Measurements from ENCODE around the gene SERHL2. TPM values are rescaled to one million over a fixed set of nuclear protein-coding genes. Genes with fewer than 3 reads are reported as not detected.
"Not testable (repeated sequence)": the region's sequence is repeated elsewhere in the genome, so short reads cannot be mapped to it uniquely, and the experiment has no call there.

The SERHL2 gene
- total RNA-seq, 2 experiments from 2014 or later, result 0.78 to 2.1 TPM

- no peaks in the 10 kb centered on the region for H3K27me3 Mint-ChIP-seq
- ChIA-PET POLR2A (no interaction called here), CTCF (interaction anchor here (0.6 to 1.8 kb wide), 2 partner anchors 14 to 43 kb away, joined by 4 to 6 read pairs; no protein-coding TSS in a partner anchor)
- peak overlapping the region; percentile 55 for H3K27ac Mint-ChIP-seq
- DNase-seq (no peak), ATAC-seq (no peak)
- H3K36me3 Mint-ChIP-seq (ENCODE audit: low read depth), result peaks cover 43% of the 10 kb centered on the region
- intact Hi-C loops (cut with DNase I, micrococcal nuclease), result loop anchor here in 1 of 2 experiments (10.0 kb wide), 2 partner anchors 1165 to 1325 kb away; partner anchors contain the start of genes RANGAP1 and TOB2
- H3K4me1 Mint-ChIP-seq, result peaks cover 67% of the 10 kb centered on the region
- no peak overlapping the region for H3K4me3 Mint-ChIP-seq
- no peaks in the 10 kb centered on the region for H3K9me3 Mint-ChIP-seq (ENCODE audit: low read depth)
Observed at GRCh38 chr22:42610186-42610585, 56.4 kb downstream of the SERHL2 start.

DNA sequence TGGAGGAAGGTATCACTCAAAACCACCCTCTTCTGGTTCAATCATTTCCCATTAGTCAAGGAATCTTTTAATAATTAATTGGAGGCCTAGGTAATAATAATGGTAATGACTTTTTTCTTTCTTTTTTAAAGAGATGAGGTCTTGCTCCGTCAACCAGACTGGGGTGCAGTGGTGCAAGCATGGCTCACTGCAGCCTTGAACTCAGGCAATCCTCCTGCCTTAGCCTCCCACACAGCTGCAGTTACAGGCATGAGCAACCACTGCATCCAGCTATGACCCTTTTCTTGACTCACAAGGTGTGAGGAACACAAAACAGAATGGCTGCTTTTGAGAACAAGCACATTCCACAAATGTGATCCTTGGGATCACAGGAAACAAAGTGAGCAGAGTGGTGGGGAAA, 57.3 kb downstream of the SERHL2 start:
- intact Hi-C loops (cut with DNase I, micrococcal nuclease), result loop anchor here in 1 of 2 experiments (10.0 kb wide), 2 partner anchors 1166 to 1326 kb away; partner anchors contain the start of genes RANGAP1 and TOB2
- ChIA-PET CTCF (interaction anchor here (1.3 to 1.8 kb wide), 2 partner anchors 14 to 15 kb away, joined by 5 to 6 read pairs; no protein-coding TSS in a partner anchor), POLR2A (interaction anchor here (0.6 kb wide), 1 partner anchor 210 kb away, joined by 3 read pairs; no protein-coding TSS in a partner anchor)
- Mint-ChIP-seq H3K36me3 (ENCODE audit: low read depth) (peaks cover 38% of the 10 kb centered on the region), H3K9me3 (ENCODE audit: low read depth) (no peaks in the 10 kb centered on the region), H3K4me1 (peaks cover 69% of the 10 kb centered on the region), H3K4me3 (no peak overlapping the region), H3K27ac (peak overlapping the region; percentile 78), H3K27me3 (no peaks in the 10 kb centered on the region)
- DNase-seq (peak; percentile 47), ATAC-seq (no peak)

DNA sequence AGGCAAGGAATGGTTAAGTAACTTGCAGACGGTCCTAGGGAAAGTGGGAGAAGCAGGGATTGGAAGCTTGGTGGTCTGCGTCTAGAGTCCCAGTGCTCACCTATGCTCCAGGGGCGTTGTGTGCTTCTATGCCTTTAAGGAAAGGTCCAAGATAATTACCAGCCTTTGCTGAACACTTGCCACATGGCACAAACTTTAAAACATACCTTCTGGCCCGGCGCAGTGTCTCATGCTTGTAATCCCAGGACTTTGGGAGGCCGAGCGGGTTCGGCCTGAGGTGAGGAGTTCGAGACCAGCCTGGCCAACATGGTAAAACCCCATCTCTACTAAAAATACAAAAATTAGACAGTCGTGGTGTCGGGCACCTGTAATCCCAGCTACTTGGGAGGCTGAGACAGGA, 58.6 kb downstream of the SERHL2 start:
- ChIA-PET POLR2A (no interaction called here), CTCF (no interaction called here)
- peaks cover 36% of the 10 kb centered on the region for H3K36me3 Mint-ChIP-seq (ENCODE audit: low read depth)
- H3K4me1 Mint-ChIP-seq, result peaks cover 63% of the 10 kb centered on the region
- H3K27me3 Mint-ChIP-seq, result no peaks in the 10 kb centered on the region
- H3K27ac Mint-ChIP-seq, result peak overlapping the region; percentile 99
- intact Hi-C loops (cut with DNase I, micrococcal nuclease), result loop anchor here in 1 of 2 experiments (10.0 kb wide), 2 partner anchors 1168 to 1328 kb away; partner anchors contain the start of genes RANGAP1 and TOB2
- H3K4me3 Mint-ChIP-seq, result peak overlapping the region; percentile 97
- DNase-seq (no peak), ATAC-seq (no peak)
- no peaks in the 10 kb centered on the region for H3K9me3 Mint-ChIP-seq (ENCODE audit: low read depth)

GRCh38 chr22:42613872-42614301, 60.1 kb downstream of the SERHL2 start:
- peaks cover 60% of the 10 kb centered on the region for H3K4me1 Mint-ChIP-seq
- H3K36me3 Mint-ChIP-seq (ENCODE audit: low read depth), result peaks cover 31% of the 10 kb centered on the region
- H3K27me3 Mint-ChIP-seq, result no peaks in the 10 kb centered on the region
- DNase-seq, result no peak
- intact Hi-C loops (cut with DNase I, micrococcal nuclease), result loop anchor here (1.0 to 10.0 kb wide), 13 partner anchors 28 to 1329 kb away; partner anchors contain the start of genes ARFGAP3 (in 1 of the 2), CYB5R3 (in 1 of the 2), NAGA (in 1 of the 2) and NDUFA6 (in 1 of the 2)
- H3K27ac Mint-ChIP-seq, result peak overlapping the region; percentile 99
- CTCF ChIA-PET, result interaction anchor here (0.6 to 1.1 kb wide), 2 partner anchors 29 to 40 kb away, joined by 3 read pairs; no protein-coding TSS in a partner anchor
- peak overlapping the region; percentile 97 for H3K4me3 Mint-ChIP-seq
- H3K9me3 Mint-ChIP-seq (ENCODE audit: low read depth), result no peaks in the 10 kb centered on the region
- POLR2A ChIA-PET, result interaction anchor here (0.5 to 2.6 kb wide), 6 partner anchors 32 to 771 kb away, joined by 3 to 53 read pairs (median 4); partner anchors contain the start of genes CYB5R3 and NDUFA6
- ATAC-seq, result no peak

DNA sequence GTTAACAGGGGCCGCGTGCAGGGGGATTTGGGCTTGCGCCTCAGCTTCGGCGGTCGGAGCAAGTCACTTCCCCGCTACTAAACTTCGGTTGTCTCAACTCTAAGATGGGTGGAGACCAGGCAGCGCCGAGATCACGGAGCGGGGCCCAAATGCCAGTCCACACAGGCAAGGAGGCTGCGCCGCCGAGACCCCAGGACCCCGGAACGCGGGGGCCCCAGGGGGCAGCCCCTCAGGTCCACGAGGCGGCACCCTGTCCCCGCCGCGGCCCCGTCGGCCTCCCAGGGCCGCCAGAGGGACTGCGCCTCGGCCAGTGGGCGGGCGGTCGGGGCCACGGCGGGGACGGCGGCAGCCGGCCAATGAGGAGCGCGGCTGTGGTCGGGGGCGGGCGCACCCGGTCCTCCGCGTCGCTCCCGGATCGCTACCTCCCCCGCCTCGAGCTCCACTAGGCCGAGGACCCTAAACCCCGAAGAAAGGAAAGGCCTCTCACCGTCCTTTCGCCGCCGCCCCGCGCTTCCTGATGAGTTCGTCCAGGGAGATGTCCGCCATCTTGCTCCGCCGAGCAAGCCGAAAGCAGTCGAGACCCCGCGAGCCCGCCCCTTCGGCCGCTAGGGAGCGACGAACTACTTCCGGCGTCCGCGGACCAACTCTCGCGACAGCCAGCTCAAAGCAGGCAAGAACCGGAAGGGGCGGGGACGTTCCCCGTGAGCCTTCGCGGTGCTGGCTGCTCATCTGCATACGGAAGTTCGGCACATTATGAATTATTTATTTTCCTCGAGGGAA, 60.7 kb downstream of the SERHL2 start, which contains the start of gene POLDIP3:
TSS of gene POLDIP3 (minus strand) at position 572 of the 780 bp plus-strand sequence. CDS start at position 546, 26 bp downstream.
- Mint-ChIP-seq H3K27ac (peak within 1 kb of the TSS; percentile 99), H3K4me1 (peaks cover 54% of the 10 kb centered on the region), H3K36me3 (ENCODE audit: low read depth) (peaks cover 31% of the 10 kb centered on the region), H3K9me3 (ENCODE audit: low read depth) (no peaks in the 10 kb centered on the region), H3K4me3 (peak within 1 kb of the TSS; percentile 97), H3K27me3 (no peaks in the 10 kb centered on the region)
- CTCF ChIA-PET, result interaction anchor here (0.6 to 1.1 kb wide), 2 partner anchors 30 to 39 kb away, joined by 3 read pairs; no protein-coding TSS in a partner anchor
- ATAC-seq (peak; percentile 75), DNase-seq (peak; percentile 100)
- intact Hi-C loops (cut with DNase I, micrococcal nuclease), result loop anchor here (1.0 to 10.0 kb wide), 18 partner anchors 28 to 1330 kb away; partner anchors contain the start of genes CYB5R3 (in 2 of the 2), ARFGAP3 (in 1 of the 2), NAGA (in 1 of the 2) and NDUFA6 (in 1 of the 2)
- POLR2A ChIA-PET, result interaction anchor here (0.5 to 2.9 kb wide), 25 partner anchors 10 to 1168 kb away, joined by 3 to 53 read pairs (median 4); partner anchors contain the start of genes CCDC134, CENPM, CYB5R3 and NDUFA6

DNA sequence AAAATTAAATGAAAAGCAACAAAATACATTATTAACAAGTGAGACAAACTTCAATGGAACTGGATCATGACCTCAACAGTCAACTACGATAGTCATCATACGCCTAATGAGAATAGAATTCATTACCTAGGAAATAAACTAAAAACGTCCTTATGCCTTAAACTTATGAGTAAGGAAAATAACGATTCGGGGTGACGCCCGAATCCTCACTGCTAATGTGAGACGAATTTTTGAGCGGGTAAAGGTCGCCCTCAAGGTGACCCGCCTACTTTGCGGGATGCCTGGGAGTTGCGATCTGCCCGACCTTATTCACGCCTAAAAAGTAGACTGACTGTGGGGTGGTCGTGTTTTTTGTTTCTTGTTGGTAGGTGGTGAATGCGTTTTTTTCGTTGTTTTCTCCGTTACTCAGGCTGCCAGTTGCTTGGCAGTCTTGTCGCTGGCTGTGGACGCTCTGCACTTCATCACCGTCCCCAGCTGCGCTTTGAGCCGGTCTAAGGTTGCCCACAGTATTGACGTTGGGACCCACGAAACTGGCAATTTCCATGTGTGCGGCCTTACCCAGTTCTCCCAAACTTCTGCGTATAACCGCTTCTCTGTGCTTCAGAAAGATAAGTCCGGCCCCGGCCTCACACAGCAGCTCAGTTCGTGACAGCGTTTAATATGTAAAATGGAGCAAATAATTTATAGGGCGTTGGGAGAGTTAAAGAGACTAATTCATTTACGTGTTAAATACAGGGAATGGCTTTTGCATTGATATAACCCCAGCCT, 61.5 kb downstream of the SERHL2 start:
- CTCF ChIA-PET, result interaction anchor here (0.8 kb wide), 1 partner anchor 81 kb away, joined by 3 read pairs; no protein-coding TSS in a partner anchor
- Mint-ChIP-seq H3K27ac (peak overlapping the region; percentile 99), H3K9me3 (ENCODE audit: low read depth) (no peaks in the 10 kb centered on the region), H3K27me3 (no peaks in the 10 kb centered on the region), H3K36me3 (ENCODE audit: low read depth) (peaks cover 29% of the 10 kb centered on the region), H3K4me3 (peak overlapping the region; percentile 97), H3K4me1 (peaks cover 48% of the 10 kb centered on the region)
- POLR2A ChIA-PET, result interaction anchor here (0.5 to 2.9 kb wide), 43 partner anchors 9 to 1170 kb away, joined by 3 to 53 read pairs (median 4); partner anchors contain the start of genes ARFGAP3, CCDC134, CENPM and CYB5R3
- peak; percentile 82 for ATAC-seq
- DNase-seq, result peak; percentile 94
- intact Hi-C loops (cut with DNase I, micrococcal nuclease), result loop anchor here (1.0 to 10.0 kb wide), 12 partner anchors 34 to 1330 kb away; partner anchors contain the start of genes CYB5R3 (in 2 of the 2), NAGA (in 1 of the 2), PACSIN2 (in 1 of the 2) and RANGAP1 (in 1 of the 2)

DNA sequence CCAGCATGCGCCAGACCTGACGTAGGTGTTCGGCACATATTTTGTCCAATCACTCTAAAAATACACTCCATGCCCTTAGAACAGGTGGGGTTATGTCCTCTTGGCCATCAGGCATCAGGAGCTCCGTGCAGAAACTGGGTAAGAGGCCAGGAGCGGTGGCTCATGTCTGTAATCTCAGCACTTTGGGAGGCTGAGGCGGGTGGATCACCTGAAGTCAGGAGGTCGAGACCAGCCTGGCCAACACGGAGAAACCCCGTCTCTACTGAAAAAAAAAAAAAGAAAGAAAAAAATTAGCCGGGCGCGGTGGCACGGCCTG, 62.1 kb downstream of the SERHL2 start:
- not testable (repeated sequence) for H3K27me3 Mint-ChIP-seq; H3K9me3 Mint-ChIP-seq (ENCODE audit: low read depth); DNase-seq; ATAC-seq
- Mint-ChIP-seq H3K4me1 (peaks cover 42% of the 10 kb centered on the region), H3K27ac (peak overlapping the region; percentile 99), H3K36me3 (ENCODE audit: low read depth) (peaks cover 28% of the 10 kb centered on the region), H3K4me3 (peak overlapping the region; percentile 97)
- ChIA-PET POLR2A (interaction anchor here (0.6 to 2.9 kb wide), 33 partner anchors 8 to 1171 kb away, joined by 3 to 53 read pairs (median 4); partner anchors contain the start of genes ARFGAP3, CCDC134, CENPM and CYB5R3), CTCF (interaction anchor here (0.8 kb wide), 1 partner anchor 82 kb away, joined by 3 read pairs; no protein-coding TSS in a partner anchor)
- intact Hi-C loops (cut with DNase I, micrococcal nuclease), result loop anchor here (1.0 to 10.0 kb wide), 12 partner anchors 33 to 1331 kb away; partner anchors contain the start of genes CYB5R3 (in 2 of the 2), NAGA (in 1 of the 2), PACSIN2 (in 1 of the 2) and RANGAP1 (in 1 of the 2)

- POLR2A ChIA-PET, result interaction anchor here (2.9 kb wide), 1 partner anchor 7 kb away, joined by 13 read pairs; no protein-coding TSS in a partner anchor
- H3K27me3 Mint-ChIP-seq, result no peaks in the 10 kb centered on the region
- no peaks in the 10 kb centered on the region for H3K9me3 Mint-ChIP-seq (ENCODE audit: low read depth)
- peaks cover 28% of the 10 kb centered on the region for H3K4me1 Mint-ChIP-seq
- ATAC-seq, result no peak
- no peak for DNase-seq
- peaks cover 16% of the 10 kb centered on the region for H3K36me3 Mint-ChIP-seq (ENCODE audit: low read depth)
- H3K4me3 Mint-ChIP-seq, result no peak overlapping the region
- peak overlapping the region; percentile 1 for H3K27ac Mint-ChIP-seq
- CTCF ChIA-PET, result no interaction called here
- intact Hi-C loops (cut with DNase I, micrococcal nuclease), result loop anchor here in 1 of 2 experiments (10.0 kb wide), 2 partner anchors 1173 to 1333 kb away; partner anchors contain the start of genes RANGAP1 and TOB2
Observed at GRCh38 chr22:42617155-42617983, 63.6 kb downstream of the SERHL2 start.

GRCh38 chr22:42619261-42620063, 65.7 kb downstream of the SERHL2 start:
- POLR2A ChIA-PET, result no interaction called here
- Mint-ChIP-seq H3K4me3 (no peak overlapping the region), H3K27me3 (no peaks in the 10 kb centered on the region), H3K4me1 (peaks cover 12% of the 10 kb centered on the region), H3K9me3 (ENCODE audit: low read depth) (no peaks in the 10 kb centered on the region), H3K36me3 (ENCODE audit: low read depth) (peaks cover 2% of the 10 kb centered on the region), H3K27ac (no peak overlapping the region)
- CTCF ChIA-PET, result interaction anchor here (0.7 kb wide), 1 partner anchor 23 kb away, joined by 3 read pairs; no protein-coding TSS in a partner anchor
- intact Hi-C loops (cut with DNase I, micrococcal nuclease), result loop anchor here in 1 of 2 experiments (10.0 kb wide), 2 partner anchors 1175 to 1335 kb away; partner anchors contain the start of genes RANGAP1 and TOB2
- DNase-seq, result no peak
- no peak for ATAC-seq

Data from activated CD4-positive, alpha-beta T cell treated with anti-CD3 and anti-CD28 coated beads for 36 hours (primary cell).